NCI-H146 (cell line): ENCODE measurements around the gene ACCSL.

ENCODE experiments used
- DNase-seq: peaks from one replicate; lab custom pipeline; 2025; lab: John Stamatoyannopoulos, UW

Gene ACCSL

DNA sequence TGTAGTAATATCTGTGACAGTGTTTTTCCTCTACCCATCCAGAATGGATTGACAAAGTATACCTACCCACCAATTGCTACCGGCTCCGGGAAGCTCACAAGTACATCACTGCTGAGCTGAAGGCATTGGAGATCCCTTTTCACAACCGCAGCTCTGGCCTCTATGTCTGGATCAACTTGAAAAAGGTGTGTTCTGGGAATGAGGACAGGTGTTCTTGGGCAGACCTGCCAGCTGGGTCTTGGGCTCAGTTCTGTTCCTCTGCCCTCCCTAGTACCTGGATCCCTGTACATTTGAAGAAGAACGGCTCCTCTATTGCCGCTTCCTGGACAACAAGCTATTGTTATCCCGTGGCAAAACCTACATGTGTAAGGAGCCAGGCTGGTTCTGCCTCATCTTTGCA is 10.5 kb downstream of the ACCSL start:
- DNase-seq, result no peak

DNA sequence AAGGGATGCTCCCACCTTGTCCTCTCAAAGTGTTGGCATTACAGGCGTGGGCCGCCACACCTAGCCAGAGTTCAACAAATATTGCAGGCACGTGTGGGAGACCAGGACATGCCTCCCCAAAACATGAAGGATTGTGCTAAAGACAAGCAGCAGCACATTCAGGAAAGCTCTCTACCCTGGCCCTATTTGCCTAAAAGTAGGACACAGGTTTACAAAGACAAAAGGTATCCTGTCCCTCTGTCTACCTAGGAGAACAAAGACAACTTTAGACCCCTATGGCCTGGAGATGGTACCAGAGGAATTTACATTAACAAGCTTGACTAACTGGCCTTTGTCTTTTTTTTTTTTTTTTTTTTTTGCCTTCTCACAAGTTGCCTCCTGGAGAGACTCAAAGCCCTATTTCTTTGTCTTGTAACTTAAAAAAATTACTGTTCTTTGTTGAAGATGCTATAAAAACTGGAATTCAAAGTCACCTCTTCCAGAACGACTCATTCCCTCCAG is 17.4 kb downstream of the ACCSL start:
- DNase-seq, result no peak

GRCh38 chr11:44065841-44066731 is 18.3 kb downstream of the ACCSL start, which contains the start of gene ACCS:
Gene ACCS, plus strand, starts transcription at chr11:44066270. Its CDS starts 1,358 bp downstream, at chr11:44067628.
- peak; percentile 94 for DNase-seq

GRCh38 chr11:44066732-44067141 is 19.0 kb downstream of the ACCSL start:
- no peak for DNase-seq

DNA sequence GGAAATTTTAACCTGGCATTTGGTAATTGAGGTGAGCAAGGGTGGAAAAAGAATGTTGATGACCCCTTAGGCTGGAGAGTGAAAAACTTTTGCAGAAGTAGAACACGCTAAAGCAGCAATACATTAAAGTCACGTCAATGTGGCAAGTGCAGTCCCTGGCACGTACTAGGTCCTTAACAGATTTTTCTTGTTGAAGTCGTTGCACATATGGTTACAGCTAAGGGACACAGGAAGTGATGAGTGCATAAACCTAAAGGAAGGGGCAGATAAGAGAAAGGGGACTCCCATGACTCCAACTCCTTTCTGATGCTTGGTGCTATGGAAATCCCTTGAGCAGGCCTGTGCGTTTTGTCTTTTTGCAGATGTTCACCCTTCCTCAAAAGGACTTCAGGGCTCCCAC is 19.5 kb downstream of the ACCSL start:
- DNase-seq, result no peak

- DNase-seq, result no peak
Measured at GRCh38 chr11:44068180-44068579, 20.4 kb downstream of the ACCSL start.

DNA sequence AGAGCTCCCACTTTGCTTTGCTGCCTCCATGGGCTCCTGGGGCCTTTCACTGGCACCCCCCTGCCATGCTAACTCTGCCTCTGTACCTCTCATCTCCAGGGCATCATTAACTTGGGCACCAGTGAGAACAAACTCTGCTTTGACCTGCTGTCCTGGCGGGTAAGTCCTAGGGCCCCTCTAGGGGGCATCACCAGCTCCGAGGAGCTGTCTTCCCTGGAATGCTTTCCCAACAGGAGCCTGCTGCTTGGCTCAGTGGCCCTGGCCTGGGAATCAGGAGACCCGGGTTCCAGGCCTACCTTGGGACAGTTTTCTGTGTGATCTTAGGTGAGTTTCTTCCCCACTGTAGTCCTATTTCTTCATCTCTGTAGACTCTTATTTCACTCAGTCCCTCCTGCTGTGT is 23.4 kb downstream of the ACCSL start:
- DNase-seq, result no peak

DNA sequence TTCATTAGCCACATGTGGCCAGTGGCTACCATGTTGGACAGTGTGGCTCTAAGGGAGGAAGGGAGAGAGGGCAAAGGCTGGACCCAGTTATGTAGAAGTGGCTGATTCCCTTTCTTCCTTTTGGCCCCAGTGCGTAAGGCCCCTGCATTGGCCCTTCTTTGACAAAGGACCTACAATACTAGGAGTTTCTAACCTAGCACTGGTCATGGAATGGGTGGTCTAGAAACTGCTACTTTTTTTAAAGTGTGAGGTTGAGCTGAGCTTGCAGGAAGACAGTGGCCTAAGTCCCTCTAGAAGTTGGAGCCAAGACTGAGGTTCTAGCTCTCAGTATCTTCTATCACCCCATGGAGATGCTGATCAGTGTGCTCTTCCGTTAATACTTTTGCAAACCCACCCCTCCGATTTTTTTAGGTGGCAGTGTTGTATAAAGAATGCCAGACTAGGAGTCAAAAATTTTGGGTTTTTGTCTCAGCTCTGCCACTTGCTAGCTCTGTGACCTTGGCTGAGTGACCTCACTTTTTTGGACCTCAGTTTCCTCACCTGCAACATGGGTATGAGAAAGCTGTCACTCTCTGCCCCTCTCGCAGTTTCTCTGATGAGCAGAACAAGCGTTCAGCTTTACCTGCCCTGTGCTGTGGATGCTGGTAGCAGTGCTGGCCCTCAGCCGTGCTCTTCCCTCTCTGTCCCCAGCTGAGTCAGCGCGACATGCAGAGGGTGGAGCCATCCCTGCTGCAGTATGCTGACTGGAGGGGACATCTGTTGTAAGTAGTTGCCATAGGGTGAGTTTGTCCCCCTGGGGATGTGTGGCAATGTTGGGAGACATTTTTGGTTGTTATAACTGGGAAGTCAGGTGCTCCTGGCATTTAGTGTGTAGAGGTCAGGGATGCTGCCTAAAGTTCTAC is 25.2 kb downstream of the ACCSL start:
- no peak for DNase-seq

- no peak for DNase-seq
Measured at GRCh38 chr11:44078794-44079193, 31.0 kb downstream of the ACCSL start.

GRCh38 chr11:44079376-44079775 is 31.6 kb downstream of the ACCSL start:
- no peak for DNase-seq

- DNase-seq, result no peak
Measured at GRCh38 chr11:44080951-44081350, 33.2 kb downstream of the ACCSL start.

- no peak for DNase-seq
Measured at GRCh38 chr11:44082645-44083044, 34.9 kb downstream of the ACCSL start.

GRCh38 chr11:44083433-44083832 is 35.7 kb downstream of the ACCSL start:
- DNase-seq, result no peak

DNA sequence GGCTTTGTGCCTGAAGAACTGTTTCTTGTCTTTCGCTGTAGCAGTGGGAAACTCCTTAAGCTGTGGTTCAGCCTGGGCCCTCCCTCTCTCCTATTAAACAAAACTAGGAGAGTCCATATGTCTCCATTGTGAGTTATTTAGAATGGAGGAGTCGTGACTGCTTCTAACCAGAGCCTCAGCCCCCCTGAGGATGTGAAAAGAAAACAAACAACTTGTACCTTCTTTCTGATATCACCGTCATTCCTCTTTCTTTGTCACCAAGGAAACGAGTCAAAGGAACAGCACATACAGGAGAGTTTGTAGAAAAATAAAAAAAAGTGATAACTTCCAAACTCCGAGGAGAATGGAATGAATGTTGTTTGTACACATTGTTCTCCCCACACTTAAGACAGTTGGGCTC is 36.1 kb downstream of the ACCSL start:
- no peak for DNase-seq

- DNase-seq, result no peak
Measured at GRCh38 chr11:44085330-44085729, 37.5 kb downstream of the ACCSL start.

DNA sequence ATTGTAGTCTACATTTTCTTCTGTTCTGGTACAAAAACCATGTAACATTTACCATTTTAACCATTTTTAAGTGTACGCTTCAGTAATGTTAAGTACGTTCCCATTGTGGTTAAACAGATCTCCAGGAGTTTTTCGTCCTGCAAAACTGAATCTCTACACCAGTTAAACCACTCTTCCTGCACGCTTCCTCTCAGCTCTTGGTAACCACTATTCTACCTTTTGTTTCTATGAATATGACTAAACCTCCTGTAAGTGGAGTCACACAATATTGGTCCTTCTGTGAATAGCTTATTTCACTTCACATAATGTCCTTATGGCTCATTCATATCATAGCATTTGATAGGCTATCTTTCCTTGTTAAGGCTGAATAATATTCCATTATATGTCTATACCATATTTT is 40.6 kb downstream of the ACCSL start:
- DNase-seq, result no peak

GRCh38 chr11:44088871-44089270 is 41.1 kb downstream of the ACCSL start:
- no peak for DNase-seq

GRCh38 chr11:44090539-44090938 is 42.8 kb downstream of the ACCSL start:
- no peak for DNase-seq

DNA sequence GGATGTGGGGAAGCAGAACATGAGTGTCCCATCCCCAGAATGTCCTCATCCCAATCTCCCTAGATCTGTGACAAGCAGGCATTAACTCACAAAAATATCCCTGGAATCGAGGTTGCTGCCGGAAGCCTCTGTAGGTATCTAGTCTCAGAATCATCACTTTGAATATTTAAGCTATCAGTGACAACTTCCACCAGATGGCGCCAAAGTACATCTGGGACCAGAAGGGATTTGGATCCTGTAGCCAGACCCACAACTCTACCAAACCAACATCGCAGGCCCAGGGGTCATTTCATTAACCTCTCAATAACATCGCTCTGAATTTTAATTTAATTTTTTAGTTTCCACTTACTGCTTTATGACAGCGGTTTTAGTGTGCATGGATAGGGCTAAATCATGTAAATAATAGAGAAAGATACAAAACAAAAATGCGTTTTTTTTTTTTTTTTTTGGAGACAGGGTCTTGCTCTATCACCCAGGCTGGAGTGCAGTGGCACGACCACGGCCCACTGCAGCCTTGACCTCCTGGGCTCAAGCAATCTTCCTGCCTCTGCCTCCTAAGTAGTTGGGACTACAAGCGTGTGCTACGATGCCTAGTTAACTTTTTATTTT is 46.6 kb downstream of the ACCSL start:
- peak; percentile 85 for DNase-seq

- DNase-seq, result peak; percentile 83
Measured at GRCh38 chr11:44095506-44096359, 48.0 kb downstream of the ACCSL start, which contains the start of gene EXT2. Gene EXT2, plus strand, starts transcription at chr11:44095678. Its CDS starts 12,035 bp downstream, at chr11:44107713.
